ENCODE results near the gene SIGLEC12.

DNA sequence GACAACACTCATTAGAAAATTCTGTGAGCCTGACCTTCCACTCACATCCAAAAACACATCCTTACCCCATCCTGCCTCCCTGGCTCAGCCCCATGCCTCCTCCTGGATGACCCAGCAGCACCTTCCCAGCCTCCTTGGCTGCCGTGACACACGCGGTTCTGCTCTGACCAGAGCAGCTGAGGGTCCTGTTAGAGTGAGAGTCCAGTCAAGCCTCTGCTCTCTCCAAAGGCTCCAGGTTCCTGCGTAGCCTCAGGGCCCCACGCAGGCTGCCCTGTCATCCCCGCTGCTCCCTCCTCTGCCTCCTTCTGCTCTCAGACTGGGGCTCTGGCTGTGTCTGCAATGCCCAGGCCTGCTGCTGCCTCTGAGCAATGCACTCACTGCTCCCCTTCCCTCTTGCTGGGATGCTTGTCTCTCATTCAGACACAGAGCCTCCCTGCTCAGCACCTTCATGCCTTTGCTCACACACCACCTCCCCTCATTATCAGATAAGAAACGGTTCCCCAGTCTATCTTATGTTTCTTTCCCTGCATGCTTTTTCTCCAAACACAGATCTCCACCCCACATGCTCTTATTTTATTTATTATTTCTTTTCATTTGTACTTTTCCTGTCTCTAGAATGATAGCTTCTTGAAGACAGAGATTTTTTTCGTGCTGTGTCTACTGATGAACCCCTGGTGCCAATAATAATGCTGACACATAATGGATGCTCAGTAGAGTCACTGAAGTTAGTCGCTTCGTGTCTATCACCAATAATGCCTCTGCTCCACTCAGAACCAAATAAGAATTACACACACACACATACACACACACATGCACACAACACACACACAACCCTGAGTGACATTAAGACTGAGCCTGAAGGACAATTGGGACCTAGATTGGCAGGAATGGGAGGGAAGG, 40.1 kb upstream of the SIGLEC12 start:
- no peak for TF ChIP-seq POLR2AphosphoS5 (IDR thresholded peaks at IDR 0.05)
- no peak for TF ChIP-seq POLR2A (IDR thresholded peaks at IDR 0.05)
